NB4 (cell line): ENCODE data around the gene ITGA1.

Source experiments
- CTCF ChIP-seq: IDR thresholded peaks from one replicate; pipeline ENCODE4 v1.5.1; 2012; ENCODE audit warnings: low read depth, low read length
- MYC ChIP-seq: IDR thresholded peaks from 2 replicates; pipeline ENCODE4 v1.6.1; 2011; ENCODE audit warnings: low read depth, low read length
- POLR2A ChIP-seq: IDR thresholded peaks from 2 replicates; pipeline ENCODE4 v1.6.1; 2011; ENCODE audit warnings: mild to moderate bottlenecking; ENCODE audit not compliant: insufficient read length; ENCODE audit errors: extremely low read depth

- TF ChIP-seq CTCF = no peak
- TF ChIP-seq POLR2A = no peak
- no peak for TF ChIP-seq MYC
Observed at GRCh38 chr5:52798938-52799337, 11.2 kb downstream of the ITGA1 start.
